ENCODE results near the gene TGFBI.

TGFBI gene

GRCh38 chr5:136020383-136021015 lies 8.3 kb upstream of the TGFBI start:
- no peak overlapping the region for H3K9ac ChIP-seq (ENCODE audit: low read length)
- H3K4me1 ChIP-seq (ENCODE audit: insufficient read depth, low read length, severe bottlenecking), result no peaks in the 10 kb centered on the region
- TF ChIP-seq EZH2 (IDR thresholded peaks at IDR 0.05; ENCODE audit: borderline replicate concordance, low read length), result no peak
- TF ChIP-seq, protein P1, sequence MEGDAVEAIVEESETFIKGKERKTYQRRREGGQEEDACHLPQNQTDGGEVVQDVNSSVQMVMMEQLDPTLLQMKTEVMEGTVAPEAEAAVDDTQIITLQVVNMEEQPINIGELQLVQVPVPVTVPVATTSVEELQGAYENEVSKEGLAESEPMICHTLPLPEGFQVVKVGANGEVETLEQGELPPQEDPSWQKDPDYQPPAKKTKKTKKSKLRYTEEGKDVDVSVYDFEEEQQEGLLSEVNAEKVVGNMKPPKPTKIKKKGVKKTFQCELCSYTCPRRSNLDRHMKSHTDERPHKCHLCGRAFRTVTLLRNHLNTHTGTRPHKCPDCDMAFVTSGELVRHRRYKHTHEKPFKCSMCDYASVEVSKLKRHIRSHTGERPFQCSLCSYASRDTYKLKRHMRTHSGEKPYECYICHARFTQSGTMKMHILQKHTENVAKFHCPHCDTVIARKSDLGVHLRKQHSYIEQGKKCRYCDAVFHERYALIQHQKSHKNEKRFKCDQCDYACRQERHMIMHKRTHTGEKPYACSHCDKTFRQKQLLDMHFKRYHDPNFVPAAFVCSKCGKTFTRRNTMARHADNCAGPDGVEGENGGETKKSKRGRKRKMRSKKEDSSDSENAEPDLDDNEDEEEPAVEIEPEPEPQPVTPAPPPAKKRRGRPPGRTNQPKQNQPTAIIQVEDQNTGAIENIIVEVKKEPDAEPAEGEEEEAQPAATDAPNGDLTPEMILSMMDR (IDR thresholded peaks at IDR 0.05; ENCODE audit: low read length), result no peak
- H3F3A ChIP-seq (ENCODE audit: insufficient read depth, low read length), result no peaks in the 10 kb centered on the region
- H2AFZ ChIP-seq (ENCODE audit: low read length), result no peak overlapping the region
- no peaks in the 10 kb centered on the region for H3K9me3 ChIP-seq (ENCODE audit: low read length)
- no peaks in the 10 kb centered on the region for H4K20me1 ChIP-seq (ENCODE audit: insufficient read depth, low read length)
- no peaks in the 10 kb centered on the region for H3K9me2 ChIP-seq (ENCODE audit: low read depth, low read length)
- H3K36me3 ChIP-seq (ENCODE audit: insufficient read depth, low read length), result no peaks in the 10 kb centered on the region
- H3K4me3 ChIP-seq (ENCODE audit: low read depth, low read length, poor library complexity, severe bottlenecking), result no peak overlapping the region
- H3K27ac ChIP-seq (ENCODE audit: low read depth, low read length, poor library complexity, severe bottlenecking), result no peak overlapping the region
- H3K4me2 ChIP-seq (ENCODE audit: low read length), result no peak overlapping the region
- H3K79me2 ChIP-seq (ENCODE audit: insufficient read depth, low read length), result no peaks in the 10 kb centered on the region
- peaks cover 3% of the 10 kb centered on the region; the same call in 1 of the 2 replicates for H3K27me3 ChIP-seq (ENCODE audit: insufficient read depth, low read length)

- no peaks in the 10 kb centered on the region for H4K20me1 ChIP-seq (ENCODE audit: insufficient read depth, low read length)
- no peaks in the 10 kb centered on the region for H3F3A ChIP-seq (ENCODE audit: insufficient read depth, low read length)
- H3K27ac ChIP-seq (ENCODE audit: low read depth, low read length, poor library complexity, severe bottlenecking), result no peak overlapping the region
- H3K4me2 ChIP-seq (ENCODE audit: low read length), result no peak overlapping the region
- no peaks in the 10 kb centered on the region for H3K79me2 ChIP-seq (ENCODE audit: insufficient read depth, low read length)
- no peaks in the 10 kb centered on the region for H3K4me1 ChIP-seq (ENCODE audit: insufficient read depth, low read length, severe bottlenecking)
- H2AFZ ChIP-seq (ENCODE audit: low read length), result no peak overlapping the region
- H3K9me3 ChIP-seq (ENCODE audit: low read length), result no peaks in the 10 kb centered on the region
- no peaks in the 10 kb centered on the region for H3K36me3 ChIP-seq (ENCODE audit: insufficient read depth, low read length)
- TF ChIP-seq, protein P1 (IDR thresholded peaks at IDR 0.05; ENCODE audit: low read length), result no peak
- TF ChIP-seq EZH2 (IDR thresholded peaks at IDR 0.05; ENCODE audit: borderline replicate concordance, low read length), result no peak
- no peak overlapping the region for H3K9ac ChIP-seq (ENCODE audit: low read length)
- no peaks in the 10 kb centered on the region for H3K9me2 ChIP-seq (ENCODE audit: low read depth, low read length)
- H3K27me3 ChIP-seq (ENCODE audit: insufficient read depth, low read length), result peaks cover 3% of the 10 kb centered on the region; the same call in 1 of the 2 replicates
- no peak overlapping the region for H3K4me3 ChIP-seq (ENCODE audit: low read depth, low read length, poor library complexity, severe bottlenecking)
Observed at GRCh38 chr5:136021016-136021405, 7.8 kb upstream of the TGFBI start.

GRCh38 chr5:136022965-136023364 lies 5.8 kb upstream of the TGFBI start:
- H3K27ac ChIP-seq (ENCODE audit: low read depth, low read length, poor library complexity, severe bottlenecking), result no peak overlapping the region
- H4K20me1 ChIP-seq (ENCODE audit: insufficient read depth, low read length), result no peaks in the 10 kb centered on the region
- H2AFZ ChIP-seq (ENCODE audit: low read length), result no peak overlapping the region
- no peaks in the 10 kb centered on the region for H3F3A ChIP-seq (ENCODE audit: insufficient read depth, low read length)
- no peaks in the 10 kb centered on the region for H3K9me2 ChIP-seq (ENCODE audit: low read depth, low read length)
- H3K36me3 ChIP-seq (ENCODE audit: insufficient read depth, low read length), result no peaks in the 10 kb centered on the region
- no peaks in the 10 kb centered on the region for H3K9me3 ChIP-seq (ENCODE audit: low read length)
- H3K4me1 ChIP-seq (ENCODE audit: insufficient read depth, low read length, severe bottlenecking), result no peaks in the 10 kb centered on the region
- no peaks in the 10 kb centered on the region for H3K79me2 ChIP-seq (ENCODE audit: insufficient read depth, low read length)
- H3K27me3 ChIP-seq (ENCODE audit: insufficient read depth, low read length), result peaks cover 3% of the 10 kb centered on the region; the same call in 1 of the 2 replicates
- TF ChIP-seq, protein P1 (IDR thresholded peaks at IDR 0.05; ENCODE audit: low read length), result no peak
- no peak for TF ChIP-seq EZH2 (IDR thresholded peaks at IDR 0.05; ENCODE audit: borderline replicate concordance, low read length)
- no peak overlapping the region for H3K9ac ChIP-seq (ENCODE audit: low read length)
- no peak overlapping the region for H3K4me3 ChIP-seq (ENCODE audit: low read depth, low read length, poor library complexity, severe bottlenecking)
- H3K4me2 ChIP-seq (ENCODE audit: low read length), result no peak overlapping the region

All from OCI-LY1 (cell line).